Fibroblast of skin of abdomen (primary cell): ENCODE results near the gene VSTM4.

Source experiments
- DNase-seq: peaks from one replicate; pipeline ENCODE4 v3.0.0-alpha.2; 2013

The VSTM4 gene

GRCh38 chr10:49141541-49142332, 26.4 kb upstream of the VSTM4 start:
- no peak for DNase-seq

GRCh38 chr10:49140304-49141177, 25.2 kb upstream of the VSTM4 start:
- DNase-seq: peak; percentile 54

GRCh38 chr10:49139846-49140195, 24.5 kb upstream of the VSTM4 start:
- DNase-seq: peak; percentile 96

- peak; percentile 80 for DNase-seq
These were observed 23.9 kb upstream of the VSTM4 start for GRCh38 chr10:49139028-49139845.

GRCh38 chr10:49138361-49138891, 23.1 kb upstream of the VSTM4 start:
- peak; percentile 91 for DNase-seq

- no peak for DNase-seq
These were observed 21.2 kb upstream of the VSTM4 start for GRCh38 chr10:49136525-49136924.

GRCh38 chr10:49135575-49136313, 20.4 kb upstream of the VSTM4 start:
- DNase-seq: peak; percentile 23

- DNase-seq: no peak
These were observed 19.0 kb upstream of the VSTM4 start for GRCh38 chr10:49134327-49134726.

GRCh38 chr10:49133706-49134248, 18.5 kb upstream of the VSTM4 start, which contains the start of gene FAM170B:
Gene FAM170B (minus strand): TSS chr10:49134021. CDS start chr10:49133918, 103 bp downstream.
- no peak for DNase-seq

GRCh38 chr10:49132362-49132737, 17.0 kb upstream of the VSTM4 start:
- DNase-seq: no peak

- DNase-seq: no peak
These were observed 16.4 kb upstream of the VSTM4 start for GRCh38 chr10:49131507-49132361.

GRCh38 chr10:49129376-49129775, 14.1 kb upstream of the VSTM4 start:
- DNase-seq: no peak

GRCh38 chr10:49128854-49129253, 13.5 kb upstream of the VSTM4 start:
- no peak for DNase-seq

- no peak for DNase-seq
These were observed 8.9 kb upstream of the VSTM4 start for GRCh38 chr10:49123981-49124950.

GRCh38 chr10:49120911-49121310, 5.6 kb upstream of the VSTM4 start:
- no peak for DNase-seq

- DNase-seq: peak; percentile 46
These were observed 4.4 kb upstream of the VSTM4 start for GRCh38 chr10:49119746-49120145.

GRCh38 chr10:49118430-49119074, 3.2 kb upstream of the VSTM4 start:
- no peak for DNase-seq

- DNase-seq: no peak
These were observed 2.2 kb upstream of the VSTM4 start for GRCh38 chr10:49117376-49118070.
